Thyroid gland (tissue), 4 donors: ENCODE data around the gene CCR9.

Source experiments
- POLR2A ChIP-seq, 2 donors: fragments of 450-650 bp; IDR thresholded peaks; one replicate each; pipeline ENCODE4 v1.6.1; 2017; ENCODE audit warnings: antibody characterized with exemption in 2 of 2, mild to moderate bottlenecking in 2 of 2, moderate library complexity in 1 of 2
- TF ChIP-seq, protein P1 (sequence below), 6 experiments: fragments of 200-600 bp in 3 of 6; fragments of 450-650 bp in 3 of 6; sonication (generic) in 3 of 6; IDR thresholded peaks; one replicate each; pipeline ENCODE4 v1.5.1; 2016 to 2019; ENCODE audit warnings: antibody characterized with exemption in 6 of 6, mild to moderate bottlenecking in 2 of 6, inconsistent platforms in 1 of 6, moderate library complexity in 1 of 6

- TF ChIP-seq, protein P1, sequence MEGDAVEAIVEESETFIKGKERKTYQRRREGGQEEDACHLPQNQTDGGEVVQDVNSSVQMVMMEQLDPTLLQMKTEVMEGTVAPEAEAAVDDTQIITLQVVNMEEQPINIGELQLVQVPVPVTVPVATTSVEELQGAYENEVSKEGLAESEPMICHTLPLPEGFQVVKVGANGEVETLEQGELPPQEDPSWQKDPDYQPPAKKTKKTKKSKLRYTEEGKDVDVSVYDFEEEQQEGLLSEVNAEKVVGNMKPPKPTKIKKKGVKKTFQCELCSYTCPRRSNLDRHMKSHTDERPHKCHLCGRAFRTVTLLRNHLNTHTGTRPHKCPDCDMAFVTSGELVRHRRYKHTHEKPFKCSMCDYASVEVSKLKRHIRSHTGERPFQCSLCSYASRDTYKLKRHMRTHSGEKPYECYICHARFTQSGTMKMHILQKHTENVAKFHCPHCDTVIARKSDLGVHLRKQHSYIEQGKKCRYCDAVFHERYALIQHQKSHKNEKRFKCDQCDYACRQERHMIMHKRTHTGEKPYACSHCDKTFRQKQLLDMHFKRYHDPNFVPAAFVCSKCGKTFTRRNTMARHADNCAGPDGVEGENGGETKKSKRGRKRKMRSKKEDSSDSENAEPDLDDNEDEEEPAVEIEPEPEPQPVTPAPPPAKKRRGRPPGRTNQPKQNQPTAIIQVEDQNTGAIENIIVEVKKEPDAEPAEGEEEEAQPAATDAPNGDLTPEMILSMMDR (IDR thresholded peaks at IDR 0.05) = no peak
- TF ChIP-seq POLR2A (IDR thresholded peaks at IDR 0.05) = no peak
Observed at GRCh38 chr3:45938043-45938435, 51.7 kb downstream of the CCR9 start.
